ENCODE results near the gene KCNF1.

GRCh38 chr2:10873171-10873570, 38.6 kb upstream of the KCNF1 start:
- TF ChIP-seq, protein P1, sequence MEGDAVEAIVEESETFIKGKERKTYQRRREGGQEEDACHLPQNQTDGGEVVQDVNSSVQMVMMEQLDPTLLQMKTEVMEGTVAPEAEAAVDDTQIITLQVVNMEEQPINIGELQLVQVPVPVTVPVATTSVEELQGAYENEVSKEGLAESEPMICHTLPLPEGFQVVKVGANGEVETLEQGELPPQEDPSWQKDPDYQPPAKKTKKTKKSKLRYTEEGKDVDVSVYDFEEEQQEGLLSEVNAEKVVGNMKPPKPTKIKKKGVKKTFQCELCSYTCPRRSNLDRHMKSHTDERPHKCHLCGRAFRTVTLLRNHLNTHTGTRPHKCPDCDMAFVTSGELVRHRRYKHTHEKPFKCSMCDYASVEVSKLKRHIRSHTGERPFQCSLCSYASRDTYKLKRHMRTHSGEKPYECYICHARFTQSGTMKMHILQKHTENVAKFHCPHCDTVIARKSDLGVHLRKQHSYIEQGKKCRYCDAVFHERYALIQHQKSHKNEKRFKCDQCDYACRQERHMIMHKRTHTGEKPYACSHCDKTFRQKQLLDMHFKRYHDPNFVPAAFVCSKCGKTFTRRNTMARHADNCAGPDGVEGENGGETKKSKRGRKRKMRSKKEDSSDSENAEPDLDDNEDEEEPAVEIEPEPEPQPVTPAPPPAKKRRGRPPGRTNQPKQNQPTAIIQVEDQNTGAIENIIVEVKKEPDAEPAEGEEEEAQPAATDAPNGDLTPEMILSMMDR (IDR thresholded peaks at IDR 0.05 in 2 of 3, conservative IDR thresholded peaks at IDR 0.05 in 1 of 3; ENCODE audit: borderline replicate concordance in 1 of 3, insufficient read depth in 1 of 3, low read depth in 2 of 3, low read length in 2 of 3): no peak
- TF ChIP-seq YY1 (IDR thresholded peaks at IDR 0.05; ENCODE audit: extremely low read depth, insufficient replicate concordance, low read depth, low read length): no peak
- TF ChIP-seq CEBPB (IDR thresholded peaks at IDR 0.05; ENCODE audit: low read depth): no peak
- TF ChIP-seq ATF3 (IDR thresholded peaks at IDR 0.05): no peak
- no peak for TF ChIP-seq POLR2A (IDR thresholded peaks at IDR 0.05; ENCODE audit: borderline replicate concordance, extremely low read depth, insufficient read depth, insufficient read length)
- TF ChIP-seq EZH2 (IDR thresholded peaks at IDR 0.05): no peak
- TF ChIP-seq, protein P2, sequence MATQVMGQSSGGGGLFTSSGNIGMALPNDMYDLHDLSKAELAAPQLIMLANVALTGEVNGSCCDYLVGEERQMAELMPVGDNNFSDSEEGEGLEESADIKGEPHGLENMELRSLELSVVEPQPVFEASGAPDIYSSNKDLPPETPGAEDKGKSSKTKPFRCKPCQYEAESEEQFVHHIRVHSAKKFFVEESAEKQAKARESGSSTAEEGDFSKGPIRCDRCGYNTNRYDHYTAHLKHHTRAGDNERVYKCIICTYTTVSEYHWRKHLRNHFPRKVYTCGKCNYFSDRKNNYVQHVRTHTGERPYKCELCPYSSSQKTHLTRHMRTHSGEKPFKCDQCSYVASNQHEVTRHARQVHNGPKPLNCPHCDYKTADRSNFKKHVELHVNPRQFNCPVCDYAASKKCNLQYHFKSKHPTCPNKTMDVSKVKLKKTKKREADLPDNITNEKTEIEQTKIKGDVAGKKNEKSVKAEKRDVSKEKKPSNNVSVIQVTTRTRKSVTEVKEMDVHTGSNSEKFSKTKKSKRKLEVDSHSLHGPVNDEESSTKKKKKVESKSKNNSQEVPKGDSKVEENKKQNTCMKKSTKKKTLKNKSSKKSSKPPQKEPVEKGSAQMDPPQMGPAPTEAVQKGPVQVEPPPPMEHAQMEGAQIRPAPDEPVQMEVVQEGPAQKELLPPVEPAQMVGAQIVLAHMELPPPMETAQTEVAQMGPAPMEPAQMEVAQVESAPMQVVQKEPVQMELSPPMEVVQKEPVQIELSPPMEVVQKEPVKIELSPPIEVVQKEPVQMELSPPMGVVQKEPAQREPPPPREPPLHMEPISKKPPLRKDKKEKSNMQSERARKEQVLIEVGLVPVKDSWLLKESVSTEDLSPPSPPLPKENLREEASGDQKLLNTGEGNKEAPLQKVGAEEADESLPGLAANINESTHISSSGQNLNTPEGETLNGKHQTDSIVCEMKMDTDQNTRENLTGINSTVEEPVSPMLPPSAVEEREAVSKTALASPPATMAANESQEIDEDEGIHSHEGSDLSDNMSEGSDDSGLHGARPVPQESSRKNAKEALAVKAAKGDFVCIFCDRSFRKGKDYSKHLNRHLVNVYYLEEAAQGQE (IDR thresholded peaks at IDR 0.05; ENCODE audit: low read depth): no peak
- TF ChIP-seq TCF7L2 (IDR thresholded peaks at IDR 0.05; ENCODE audit: borderline replicate concordance, extremely low read depth, insufficient read depth, insufficient read length): no peak
- TF ChIP-seq EZH2phosphoT487 (IDR thresholded peaks at IDR 0.05; ENCODE audit: borderline replicate concordance): no peak
- TF ChIP-seq RAD21 (IDR thresholded peaks at IDR 0.05; ENCODE audit: low read depth): no peak

All from HCT116 (cell line).